HL-60 (cell line): ENCODE data around the gene HACD1.

Source experiments
- POLR2AphosphoS5 ChIP-seq: IDR thresholded peaks from 2 replicates; pipeline ENCODE4 v1.6.1; 2012; ENCODE audit warnings: low read depth
- TF ChIP-seq, protein P1 (sequence below): IDR thresholded peaks from 2 replicates; pipeline ENCODE4 v1.6.1; 2012; ENCODE audit warnings: low read depth; ENCODE audit not compliant: insufficient replicate concordance
- TF ChIP-seq, protein P2 (sequence below): IDR thresholded peaks from one replicate; pipeline ENCODE4 v1.5.1; 2011; ENCODE audit warnings: low read length, control low read depth, inconsistent platforms; ENCODE audit not compliant: insufficient read depth

DNA sequence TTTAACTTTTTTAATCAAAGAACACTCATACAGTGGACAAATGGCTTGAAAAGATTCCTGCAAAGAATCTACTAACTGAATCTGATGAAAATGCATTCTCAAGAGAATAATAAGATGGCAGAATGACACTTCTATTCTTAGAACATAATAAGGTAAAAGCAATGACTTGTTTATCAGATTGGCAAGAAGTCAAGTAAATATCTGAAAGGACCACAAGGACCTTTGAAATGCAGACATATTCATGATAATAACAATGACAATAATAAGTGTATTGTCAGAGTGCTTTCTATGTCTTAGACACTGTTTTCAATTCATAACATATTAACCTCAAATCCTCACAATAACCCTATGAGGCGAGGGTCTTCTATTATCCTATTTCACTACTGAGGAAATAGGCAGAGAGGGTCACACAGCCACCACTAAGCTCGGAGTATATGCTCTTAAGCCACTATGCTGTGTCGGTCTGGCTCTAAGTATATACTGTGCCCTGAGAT, 10.6 kb downstream of the HACD1 start:
- TF ChIP-seq, protein P1, sequence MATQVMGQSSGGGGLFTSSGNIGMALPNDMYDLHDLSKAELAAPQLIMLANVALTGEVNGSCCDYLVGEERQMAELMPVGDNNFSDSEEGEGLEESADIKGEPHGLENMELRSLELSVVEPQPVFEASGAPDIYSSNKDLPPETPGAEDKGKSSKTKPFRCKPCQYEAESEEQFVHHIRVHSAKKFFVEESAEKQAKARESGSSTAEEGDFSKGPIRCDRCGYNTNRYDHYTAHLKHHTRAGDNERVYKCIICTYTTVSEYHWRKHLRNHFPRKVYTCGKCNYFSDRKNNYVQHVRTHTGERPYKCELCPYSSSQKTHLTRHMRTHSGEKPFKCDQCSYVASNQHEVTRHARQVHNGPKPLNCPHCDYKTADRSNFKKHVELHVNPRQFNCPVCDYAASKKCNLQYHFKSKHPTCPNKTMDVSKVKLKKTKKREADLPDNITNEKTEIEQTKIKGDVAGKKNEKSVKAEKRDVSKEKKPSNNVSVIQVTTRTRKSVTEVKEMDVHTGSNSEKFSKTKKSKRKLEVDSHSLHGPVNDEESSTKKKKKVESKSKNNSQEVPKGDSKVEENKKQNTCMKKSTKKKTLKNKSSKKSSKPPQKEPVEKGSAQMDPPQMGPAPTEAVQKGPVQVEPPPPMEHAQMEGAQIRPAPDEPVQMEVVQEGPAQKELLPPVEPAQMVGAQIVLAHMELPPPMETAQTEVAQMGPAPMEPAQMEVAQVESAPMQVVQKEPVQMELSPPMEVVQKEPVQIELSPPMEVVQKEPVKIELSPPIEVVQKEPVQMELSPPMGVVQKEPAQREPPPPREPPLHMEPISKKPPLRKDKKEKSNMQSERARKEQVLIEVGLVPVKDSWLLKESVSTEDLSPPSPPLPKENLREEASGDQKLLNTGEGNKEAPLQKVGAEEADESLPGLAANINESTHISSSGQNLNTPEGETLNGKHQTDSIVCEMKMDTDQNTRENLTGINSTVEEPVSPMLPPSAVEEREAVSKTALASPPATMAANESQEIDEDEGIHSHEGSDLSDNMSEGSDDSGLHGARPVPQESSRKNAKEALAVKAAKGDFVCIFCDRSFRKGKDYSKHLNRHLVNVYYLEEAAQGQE: no peak
- TF ChIP-seq POLR2AphosphoS5: no peak
- TF ChIP-seq, protein P2, sequence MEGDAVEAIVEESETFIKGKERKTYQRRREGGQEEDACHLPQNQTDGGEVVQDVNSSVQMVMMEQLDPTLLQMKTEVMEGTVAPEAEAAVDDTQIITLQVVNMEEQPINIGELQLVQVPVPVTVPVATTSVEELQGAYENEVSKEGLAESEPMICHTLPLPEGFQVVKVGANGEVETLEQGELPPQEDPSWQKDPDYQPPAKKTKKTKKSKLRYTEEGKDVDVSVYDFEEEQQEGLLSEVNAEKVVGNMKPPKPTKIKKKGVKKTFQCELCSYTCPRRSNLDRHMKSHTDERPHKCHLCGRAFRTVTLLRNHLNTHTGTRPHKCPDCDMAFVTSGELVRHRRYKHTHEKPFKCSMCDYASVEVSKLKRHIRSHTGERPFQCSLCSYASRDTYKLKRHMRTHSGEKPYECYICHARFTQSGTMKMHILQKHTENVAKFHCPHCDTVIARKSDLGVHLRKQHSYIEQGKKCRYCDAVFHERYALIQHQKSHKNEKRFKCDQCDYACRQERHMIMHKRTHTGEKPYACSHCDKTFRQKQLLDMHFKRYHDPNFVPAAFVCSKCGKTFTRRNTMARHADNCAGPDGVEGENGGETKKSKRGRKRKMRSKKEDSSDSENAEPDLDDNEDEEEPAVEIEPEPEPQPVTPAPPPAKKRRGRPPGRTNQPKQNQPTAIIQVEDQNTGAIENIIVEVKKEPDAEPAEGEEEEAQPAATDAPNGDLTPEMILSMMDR: no peak
